ENCODE results near the gene OPCML. TPM values are rescaled to one million over a fixed set of nuclear protein-coding genes. Genes with fewer than 3 reads are reported as not detected.

OPCML gene
- total and polyA plus RNA-seq, 2 donors = 0.06 to 2.3 TPM

GRCh38 chr11:133181066-133181465 lies 351.2 kb downstream of the OPCML start:
- 85% methylated on average over 10 of the region's 10 CpGs for WGBS
- H3K27ac ChIP-seq (ENCODE audit: low read depth) = no peak overlapping the region
- peak; percentile 29 for DNase-seq (ENCODE audit: extremely low spot score)
- H3K4me1 ChIP-seq (ENCODE audit: insufficient read depth) = no peaks in the 10 kb centered on the region
- no peaks in the 10 kb centered on the region for H3K36me3 ChIP-seq (ENCODE audit: insufficient read depth)
- no peak overlapping the region for H3K4me3 ChIP-seq (ENCODE audit: low read depth, low read length)

- H3K36me3 ChIP-seq (ENCODE audit: insufficient read depth) = no peaks in the 10 kb centered on the region
- WGBS = 84% methylated on average over 7 of the region's 7 CpGs
- no peak overlapping the region for H3K27ac ChIP-seq (ENCODE audit: low read depth)
- no peak overlapping the region for H3K4me3 ChIP-seq (ENCODE audit: low read depth, low read length)
- no peak for DNase-seq (ENCODE audit: extremely low spot score)
- H3K4me1 ChIP-seq (ENCODE audit: insufficient read depth) = no peaks in the 10 kb centered on the region
Observed at GRCh38 chr11:133180201-133180600, 352.1 kb downstream of the OPCML start.

GRCh38 chr11:133176748-133177147 lies 355.6 kb downstream of the OPCML start:
- Histone ChIP-seq H3K4me3 (ENCODE audit: low read depth, low read length) (no peak overlapping the region), H3K36me3 (ENCODE audit: insufficient read depth) (no peaks in the 10 kb centered on the region), H3K27ac (ENCODE audit: low read depth) (no peak overlapping the region), H3K4me1 (ENCODE audit: insufficient read depth) (no peaks in the 10 kb centered on the region)
- DNase-seq (ENCODE audit: extremely low spot score) = no peak
- WGBS = 62% methylated on average over 4 of the region's 4 CpGs

GRCh38 chr11:133175103-133175502 lies 357.2 kb downstream of the OPCML start:
- H3K4me1 ChIP-seq (ENCODE audit: insufficient read depth) = no peaks in the 10 kb centered on the region
- 84% methylated on average over 2 of the region's 2 CpGs for WGBS
- H3K36me3 ChIP-seq (ENCODE audit: insufficient read depth) = no peaks in the 10 kb centered on the region
- H3K27ac ChIP-seq (ENCODE audit: low read depth) = no peak overlapping the region
- no peak overlapping the region for H3K4me3 ChIP-seq (ENCODE audit: low read depth, low read length)
- DNase-seq (ENCODE audit: extremely low spot score) = no peak

- Histone ChIP-seq H3K27ac (ENCODE audit: low read depth) (no peak overlapping the region), H3K4me1 (ENCODE audit: insufficient read depth) (no peaks in the 10 kb centered on the region), H3K36me3 (ENCODE audit: insufficient read depth) (no peaks in the 10 kb centered on the region), H3K4me3 (ENCODE audit: low read depth, low read length) (no peak overlapping the region)
- WGBS = 62% methylated on average over 16 of the region's 16 CpGs
- no peak for DNase-seq (ENCODE audit: extremely low spot score)
Observed at GRCh38 chr11:133173810-133174412, 358.4 kb downstream of the OPCML start.

GRCh38 chr11:133172349-133172748 lies 360.0 kb downstream of the OPCML start:
- Histone ChIP-seq H3K4me3 (ENCODE audit: low read depth, low read length) (no peak overlapping the region), H3K27ac (ENCODE audit: low read depth) (no peak overlapping the region), H3K36me3 (ENCODE audit: insufficient read depth) (no peaks in the 10 kb centered on the region), H3K4me1 (ENCODE audit: insufficient read depth) (no peaks in the 10 kb centered on the region)
- 77% methylated on average over 5 of the region's 5 CpGs for WGBS
- DNase-seq (ENCODE audit: extremely low spot score) = no peak

GRCh38 chr11:133171374-133171773 lies 360.9 kb downstream of the OPCML start:
- 77% methylated on average over 4 of the region's 4 CpGs for WGBS
- Histone ChIP-seq H3K36me3 (ENCODE audit: insufficient read depth) (no peaks in the 10 kb centered on the region), H3K4me1 (ENCODE audit: insufficient read depth) (no peaks in the 10 kb centered on the region), H3K4me3 (ENCODE audit: low read depth, low read length) (no peak overlapping the region), H3K27ac (ENCODE audit: low read depth) (no peak overlapping the region)
- DNase-seq (ENCODE audit: extremely low spot score) = no peak

GRCh38 chr11:133168016-133168415 lies 364.3 kb downstream of the OPCML start:
- WGBS = 95% methylated on average over 2 of the region's 2 CpGs
- Histone ChIP-seq H3K4me3 (ENCODE audit: low read depth, low read length) (no peak overlapping the region), H3K4me1 (ENCODE audit: insufficient read depth) (peaks cover 1% of the 10 kb centered on the region), H3K27ac (ENCODE audit: low read depth) (no peak overlapping the region), H3K36me3 (ENCODE audit: insufficient read depth) (no peaks in the 10 kb centered on the region)
- DNase-seq (ENCODE audit: extremely low spot score) = no peak

GRCh38 chr11:133166662-133167061 lies 365.6 kb downstream of the OPCML start:
- DNase-seq (ENCODE audit: extremely low spot score) = no peak
- Histone ChIP-seq H3K27ac (ENCODE audit: low read depth) (no peak overlapping the region), H3K36me3 (ENCODE audit: insufficient read depth) (no peaks in the 10 kb centered on the region), H3K4me3 (ENCODE audit: low read depth, low read length) (no peak overlapping the region), H3K4me1 (ENCODE audit: insufficient read depth) (peaks cover 1% of the 10 kb centered on the region)
- 95% methylated on average over 3 of the region's 3 CpGs for WGBS

- H3K4me1 ChIP-seq (ENCODE audit: insufficient read depth) = peaks cover 1% of the 10 kb centered on the region
- whole genome bisulfite sequencing = 61% methylated on average over 7 of the region's 7 CpGs
- H3K4me3 ChIP-seq (ENCODE audit: low read depth, low read length) = no peak overlapping the region
- no peak for DNase-seq (ENCODE audit: extremely low spot score)
- no peak overlapping the region for H3K27ac ChIP-seq (ENCODE audit: low read depth)
- H3K36me3 ChIP-seq (ENCODE audit: insufficient read depth) = no peaks in the 10 kb centered on the region
Observed at GRCh38 chr11:133164986-133165385, 367.3 kb downstream of the OPCML start.

GRCh38 chr11:133163463-133164419 lies 368.6 kb downstream of the OPCML start:
- Histone ChIP-seq H3K27ac (ENCODE audit: low read depth) (no peak overlapping the region), H3K36me3 (ENCODE audit: insufficient read depth) (no peaks in the 10 kb centered on the region), H3K4me3 (ENCODE audit: low read depth, low read length) (no peak overlapping the region), H3K4me1 (ENCODE audit: insufficient read depth) (peaks cover 1% of the 10 kb centered on the region)
- no peak for DNase-seq (ENCODE audit: extremely low spot score)
- 48% methylated on average over 12 of the region's 12 CpGs for WGBS

GRCh38 chr11:133162227-133162626 lies 370.1 kb downstream of the OPCML start:
- Histone ChIP-seq H3K4me3 (ENCODE audit: low read depth, low read length) (no peak overlapping the region), H3K4me1 (ENCODE audit: insufficient read depth) (peaks cover 1% of the 10 kb centered on the region), H3K27ac (ENCODE audit: low read depth) (no peak overlapping the region), H3K36me3 (ENCODE audit: insufficient read depth) (no peaks in the 10 kb centered on the region)
- WGBS = 63% methylated on average over 12 of the region's 12 CpGs
- no peak for DNase-seq (ENCODE audit: extremely low spot score)

GRCh38 chr11:133160754-133161153 lies 371.5 kb downstream of the OPCML start:
- no peak for DNase-seq (ENCODE audit: extremely low spot score)
- WGBS = 76% methylated on average over 7 of the region's 7 CpGs
- Histone ChIP-seq H3K4me1 (ENCODE audit: insufficient read depth) (peaks cover 1% of the 10 kb centered on the region), H3K27ac (ENCODE audit: low read depth) (no peak overlapping the region), H3K36me3 (ENCODE audit: insufficient read depth) (no peaks in the 10 kb centered on the region), H3K4me3 (ENCODE audit: low read depth, low read length) (no peak overlapping the region)
